ENCODE results near the gene PLA2G6.

- TF ChIP-seq, protein P1, sequence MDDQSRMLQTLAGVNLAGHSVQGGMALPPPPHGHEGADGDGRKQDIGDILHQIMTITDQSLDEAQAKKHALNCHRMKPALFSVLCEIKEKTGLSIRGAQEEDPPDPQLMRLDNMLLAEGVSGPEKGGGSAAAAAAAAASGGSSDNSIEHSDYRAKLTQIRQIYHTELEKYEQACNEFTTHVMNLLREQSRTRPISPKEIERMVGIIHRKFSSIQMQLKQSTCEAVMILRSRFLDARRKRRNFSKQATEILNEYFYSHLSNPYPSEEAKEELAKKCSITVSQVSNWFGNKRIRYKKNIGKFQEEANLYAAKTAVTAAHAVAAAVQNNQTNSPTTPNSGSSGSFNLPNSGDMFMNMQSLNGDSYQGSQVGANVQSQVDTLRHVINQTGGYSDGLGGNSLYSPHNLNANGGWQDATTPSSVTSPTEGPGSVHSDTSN (IDR thresholded peaks at IDR 0.05), result no peak
- TF ChIP-seq POLR2A (IDR thresholded peaks at IDR 0.05; ENCODE audit: low read length) (no peak), CTCF (IDR thresholded peaks at IDR 0.05) (no peak), JUN (IDR thresholded peaks at IDR 0.05) (0 out of 5 replicates have a peak, but pooled peaks of 1 of the 2 experiments have one; percentile 27), RCOR1 (IDR thresholded peaks at IDR 0.05; ENCODE audit: low read depth, low read length) (no peak), GATA3 (IDR thresholded peaks at IDR 0.05; ENCODE audit: borderline replicate concordance) (no peak)
- TF ChIP-seq, protein P2, sequence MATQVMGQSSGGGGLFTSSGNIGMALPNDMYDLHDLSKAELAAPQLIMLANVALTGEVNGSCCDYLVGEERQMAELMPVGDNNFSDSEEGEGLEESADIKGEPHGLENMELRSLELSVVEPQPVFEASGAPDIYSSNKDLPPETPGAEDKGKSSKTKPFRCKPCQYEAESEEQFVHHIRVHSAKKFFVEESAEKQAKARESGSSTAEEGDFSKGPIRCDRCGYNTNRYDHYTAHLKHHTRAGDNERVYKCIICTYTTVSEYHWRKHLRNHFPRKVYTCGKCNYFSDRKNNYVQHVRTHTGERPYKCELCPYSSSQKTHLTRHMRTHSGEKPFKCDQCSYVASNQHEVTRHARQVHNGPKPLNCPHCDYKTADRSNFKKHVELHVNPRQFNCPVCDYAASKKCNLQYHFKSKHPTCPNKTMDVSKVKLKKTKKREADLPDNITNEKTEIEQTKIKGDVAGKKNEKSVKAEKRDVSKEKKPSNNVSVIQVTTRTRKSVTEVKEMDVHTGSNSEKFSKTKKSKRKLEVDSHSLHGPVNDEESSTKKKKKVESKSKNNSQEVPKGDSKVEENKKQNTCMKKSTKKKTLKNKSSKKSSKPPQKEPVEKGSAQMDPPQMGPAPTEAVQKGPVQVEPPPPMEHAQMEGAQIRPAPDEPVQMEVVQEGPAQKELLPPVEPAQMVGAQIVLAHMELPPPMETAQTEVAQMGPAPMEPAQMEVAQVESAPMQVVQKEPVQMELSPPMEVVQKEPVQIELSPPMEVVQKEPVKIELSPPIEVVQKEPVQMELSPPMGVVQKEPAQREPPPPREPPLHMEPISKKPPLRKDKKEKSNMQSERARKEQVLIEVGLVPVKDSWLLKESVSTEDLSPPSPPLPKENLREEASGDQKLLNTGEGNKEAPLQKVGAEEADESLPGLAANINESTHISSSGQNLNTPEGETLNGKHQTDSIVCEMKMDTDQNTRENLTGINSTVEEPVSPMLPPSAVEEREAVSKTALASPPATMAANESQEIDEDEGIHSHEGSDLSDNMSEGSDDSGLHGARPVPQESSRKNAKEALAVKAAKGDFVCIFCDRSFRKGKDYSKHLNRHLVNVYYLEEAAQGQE (IDR thresholded peaks at IDR 0.05), result no peak
These were observed 71.4 kb downstream of the PLA2G6 start, which contains the start of gene BAIAP2L2 for GRCh38 chr22:38110008-38110862.
